ENCODE data around the gene PRLH. TPM values are rescaled to one million over a fixed set of nuclear protein-coding genes. Genes with fewer than 3 reads are reported as not detected.

Gene PRLH
- total RNA-seq, 1 donor from 2014 or later: not detected

GRCh38 chr2:237556773-237557632 is 9.4 kb upstream of the PRLH start:
- no peak overlapping the region for H3K27ac Mint-ChIP-seq (ENCODE audit: unreplicated experiment)
- no peaks in the 10 kb centered on the region for H3K4me1 Mint-ChIP-seq (ENCODE audit: unreplicated experiment)
- no peak overlapping the region for H3K4me3 Mint-ChIP-seq (ENCODE audit: unreplicated experiment)
- peaks cover 9% of the 10 kb centered on the region for H3K36me3 Mint-ChIP-seq (ENCODE audit: low read depth, unreplicated experiment)
- no peak for TF ChIP-seq CTCF (IDR thresholded peaks at IDR 0.05; ENCODE audit: unreplicated experiment)
- no peaks in the 10 kb centered on the region for H3K9me3 Mint-ChIP-seq (ENCODE audit: unreplicated experiment)
- no peak for DNase-seq (ENCODE audit: low spot score)
- H3K27me3 Mint-ChIP-seq (ENCODE audit: unreplicated experiment): peaks cover 5% of the 10 kb centered on the region

- Mint-ChIP-seq H3K9me3 (ENCODE audit: unreplicated experiment) (no peaks in the 10 kb centered on the region), H3K36me3 (ENCODE audit: low read depth, unreplicated experiment) (peaks cover 9% of the 10 kb centered on the region), H3K4me1 (ENCODE audit: unreplicated experiment) (no peaks in the 10 kb centered on the region), H3K4me3 (ENCODE audit: unreplicated experiment) (no peak overlapping the region), H3K27ac (ENCODE audit: unreplicated experiment) (no peak overlapping the region), H3K27me3 (ENCODE audit: unreplicated experiment) (peaks cover 5% of the 10 kb centered on the region)
- DNase-seq (ENCODE audit: low spot score): no peak
- no peak for TF ChIP-seq CTCF (IDR thresholded peaks at IDR 0.05; ENCODE audit: unreplicated experiment)
These were observed 8.8 kb upstream of the PRLH start for GRCh38 chr2:237557633-237558015.

- H3K27me3 Mint-ChIP-seq (ENCODE audit: unreplicated experiment): peaks cover 5% of the 10 kb centered on the region
- no peak for TF ChIP-seq CTCF (IDR thresholded peaks at IDR 0.05; ENCODE audit: unreplicated experiment)
- DNase-seq (ENCODE audit: low spot score): no peak
- H3K36me3 Mint-ChIP-seq (ENCODE audit: low read depth, unreplicated experiment): peaks cover 6% of the 10 kb centered on the region
- H3K4me3 Mint-ChIP-seq (ENCODE audit: unreplicated experiment): no peak overlapping the region
- H3K9me3 Mint-ChIP-seq (ENCODE audit: unreplicated experiment): no peaks in the 10 kb centered on the region
- no peaks in the 10 kb centered on the region for H3K4me1 Mint-ChIP-seq (ENCODE audit: unreplicated experiment)
- H3K27ac Mint-ChIP-seq (ENCODE audit: unreplicated experiment): no peak overlapping the region
These were observed 7.3 kb upstream of the PRLH start for GRCh38 chr2:237558961-237559641.

GRCh38 chr2:237561221-237561620 is 5.2 kb upstream of the PRLH start:
- H3K27ac Mint-ChIP-seq (ENCODE audit: unreplicated experiment): no peak overlapping the region
- no peaks in the 10 kb centered on the region for H3K4me1 Mint-ChIP-seq (ENCODE audit: unreplicated experiment)

More at GRCh38 chr2:237561221-237561620, 5.2 kb upstream of the PRLH start:
- Mint-ChIP-seq H3K4me3 (ENCODE audit: unreplicated experiment) (no peak overlapping the region), H3K27me3 (ENCODE audit: unreplicated experiment) (peaks cover 6% of the 10 kb centered on the region), H3K9me3 (ENCODE audit: unreplicated experiment) (no peaks in the 10 kb centered on the region), H3K36me3 (ENCODE audit: low read depth, unreplicated experiment) (peaks cover 6% of the 10 kb centered on the region)
- no peak for DNase-seq (ENCODE audit: low spot score)
- TF ChIP-seq CTCF (IDR thresholded peaks at IDR 0.05; ENCODE audit: unreplicated experiment): no peak
